ENCODE data around the gene MACROD2.

Gene MACROD2

DNA sequence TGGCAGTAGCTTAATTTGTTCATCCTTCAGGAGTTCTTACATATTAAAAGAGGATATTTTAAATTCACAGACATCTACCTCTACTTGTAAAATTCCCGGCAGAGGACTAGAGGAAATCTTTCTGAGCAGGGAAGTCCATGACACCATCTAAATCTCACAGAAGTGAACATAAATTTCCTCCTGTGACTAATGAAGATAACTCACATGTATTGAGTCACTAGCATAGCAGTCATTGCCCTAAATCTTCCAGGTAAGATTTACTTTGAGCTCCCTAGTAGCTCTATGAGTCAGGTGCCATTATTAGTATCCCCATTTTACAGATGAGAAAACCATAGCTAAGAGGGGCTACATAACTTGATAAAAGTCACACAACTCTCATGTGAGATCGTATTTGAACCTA, 1400.7 kb downstream of the MACROD2 start:
- Histone ChIP-seq H3K36me3 (no peaks in the 10 kb centered on the region), H3K27ac (no peak overlapping the region), H3K27me3 (no peaks in the 10 kb centered on the region), H3K4me2 (no peak overlapping the region), H3K4me1 (no peaks in the 10 kb centered on the region), H3K4me3 (no peak overlapping the region), H3K9me3 (no peaks in the 10 kb centered on the region), H3K9ac (no peak overlapping the region), H4K20me1 (no peaks in the 10 kb centered on the region)
- TF ChIP-seq Cebpa-rat (IDR thresholded peaks at IDR 0.05): no peak

- Histone ChIP-seq H3K4me3 (no peak overlapping the region), H3K9me3 (no peaks in the 10 kb centered on the region), H3K9ac (no peak overlapping the region), H3K27me3 (no peaks in the 10 kb centered on the region), H4K20me1 (no peaks in the 10 kb centered on the region), H3K27ac (no peak overlapping the region), H3K4me2 (no peak overlapping the region), H3K36me3 (no peaks in the 10 kb centered on the region), H3K4me1 (no peaks in the 10 kb centered on the region)
- TF ChIP-seq Cebpa-rat (IDR thresholded peaks at IDR 0.05): no peak
These were observed 1401.6 kb downstream of the MACROD2 start for GRCh38 chr20:15396900-15397299.

- TF ChIP-seq Cebpa-rat (IDR thresholded peaks at IDR 0.05): no peak
- Histone ChIP-seq H3K36me3 (no peaks in the 10 kb centered on the region), H3K27me3 (no peaks in the 10 kb centered on the region), H3K9ac (no peak overlapping the region), H3K4me3 (no peak overlapping the region), H3K27ac (no peak overlapping the region), H4K20me1 (no peaks in the 10 kb centered on the region), H3K4me1 (no peaks in the 10 kb centered on the region), H3K4me2 (no peak overlapping the region), H3K9me3 (no peaks in the 10 kb centered on the region)
These were observed 1404.5 kb downstream of the MACROD2 start for GRCh38 chr20:15399781-15400180.

DNA sequence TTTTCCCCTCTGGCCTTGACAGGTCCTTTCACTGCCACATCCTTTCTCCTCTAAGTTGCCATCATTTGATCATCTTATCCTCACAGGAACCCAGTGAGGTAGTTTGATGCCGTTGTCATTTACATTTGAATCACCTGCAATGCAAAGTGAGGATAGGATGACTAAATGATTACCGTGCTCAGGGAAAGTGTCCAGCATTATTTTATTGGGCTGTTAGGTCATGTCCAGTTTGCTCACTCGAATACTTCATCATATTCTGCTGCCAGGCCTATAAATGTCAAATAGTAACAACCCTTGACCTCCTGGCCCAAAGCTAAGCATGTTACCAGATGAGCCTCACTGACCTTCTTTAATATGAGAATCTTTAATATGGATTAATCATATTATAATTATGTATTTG, 1410.8 kb downstream of the MACROD2 start:
- Histone ChIP-seq H3K4me1 (no peaks in the 10 kb centered on the region), H3K36me3 (no peaks in the 10 kb centered on the region), H3K4me3 (no peak overlapping the region), H4K20me1 (no peaks in the 10 kb centered on the region), H3K9ac (no peak overlapping the region), H3K4me2 (no peak overlapping the region), H3K27ac (no peak overlapping the region), H3K9me3 (no peaks in the 10 kb centered on the region), H3K27me3 (no peaks in the 10 kb centered on the region)
- no peak for TF ChIP-seq Cebpa-rat (IDR thresholded peaks at IDR 0.05)

GRCh38 chr20:15411781-15412180, 1416.5 kb downstream of the MACROD2 start:
- H3K9me3 ChIP-seq: no peaks in the 10 kb centered on the region
- no peaks in the 10 kb centered on the region for H3K27me3 ChIP-seq
- no peak overlapping the region for H3K4me2 ChIP-seq
- no peak overlapping the region for H3K9ac ChIP-seq
- no peaks in the 10 kb centered on the region for H3K4me1 ChIP-seq
- H3K36me3 ChIP-seq: no peaks in the 10 kb centered on the region
- H3K4me3 ChIP-seq: no peak overlapping the region
- TF ChIP-seq Cebpa-rat (IDR thresholded peaks at IDR 0.05): no peak
- H4K20me1 ChIP-seq: no peaks in the 10 kb centered on the region
- no peak overlapping the region for H3K27ac ChIP-seq

DNA sequence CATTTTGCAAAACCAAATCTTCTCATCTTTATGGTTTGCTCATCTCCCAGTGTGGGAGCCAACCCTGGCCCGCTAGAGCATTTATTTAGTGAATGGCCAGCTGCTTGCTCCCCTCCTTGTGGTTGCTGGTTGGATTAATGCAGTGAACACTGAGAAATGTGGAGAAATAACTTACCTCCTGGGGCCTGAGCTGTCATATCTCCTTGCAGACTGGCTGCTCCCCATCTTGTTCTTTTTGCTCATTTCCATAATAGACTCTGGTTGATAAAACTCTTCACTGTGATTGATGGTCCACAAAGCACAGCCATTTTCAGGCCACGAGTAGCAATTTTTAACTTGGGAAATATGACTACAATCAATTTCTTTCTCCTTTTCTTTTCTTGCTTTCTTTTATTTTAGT, 1420.6 kb downstream of the MACROD2 start:
- no peak overlapping the region for H3K27ac ChIP-seq
- no peak overlapping the region for H3K9ac ChIP-seq
- TF ChIP-seq Cebpa-rat (IDR thresholded peaks at IDR 0.05): no peak
- H3K4me2 ChIP-seq: no peak overlapping the region
- H3K36me3 ChIP-seq: no peaks in the 10 kb centered on the region
- no peaks in the 10 kb centered on the region for H3K27me3 ChIP-seq
- H4K20me1 ChIP-seq: no peaks in the 10 kb centered on the region
- no peak overlapping the region for H3K4me3 ChIP-seq
- no peaks in the 10 kb centered on the region for H3K9me3 ChIP-seq
- H3K4me1 ChIP-seq: no peaks in the 10 kb centered on the region

GRCh38 chr20:15419856-15420255, 1424.5 kb downstream of the MACROD2 start:
- H3K36me3 ChIP-seq: no peaks in the 10 kb centered on the region
- no peak for TF ChIP-seq Cebpa-rat (IDR thresholded peaks at IDR 0.05)
- no peak overlapping the region for H3K4me3 ChIP-seq
- H3K27me3 ChIP-seq: no peaks in the 10 kb centered on the region
- no peak overlapping the region for H3K9ac ChIP-seq
- no peaks in the 10 kb centered on the region for H4K20me1 ChIP-seq
- no peaks in the 10 kb centered on the region for H3K9me3 ChIP-seq
- no peak overlapping the region for H3K27ac ChIP-seq
- no peaks in the 10 kb centered on the region for H3K4me1 ChIP-seq
- H3K4me2 ChIP-seq: no peak overlapping the region

GRCh38 chr20:15422966-15423365, 1427.7 kb downstream of the MACROD2 start:
- no peak overlapping the region for H3K9ac ChIP-seq
- H3K36me3 ChIP-seq: no peaks in the 10 kb centered on the region
- H3K4me2 ChIP-seq: no peak overlapping the region
- no peak overlapping the region for H3K27ac ChIP-seq
- no peaks in the 10 kb centered on the region for H3K27me3 ChIP-seq
- no peaks in the 10 kb centered on the region for H3K4me1 ChIP-seq
- no peak for TF ChIP-seq Cebpa-rat (IDR thresholded peaks at IDR 0.05)
- H4K20me1 ChIP-seq: no peaks in the 10 kb centered on the region
- no peaks in the 10 kb centered on the region for H3K9me3 ChIP-seq
- no peak overlapping the region for H3K4me3 ChIP-seq

GRCh38 chr20:15439551-15439950, 1444.2 kb downstream of the MACROD2 start:
- H3K9me3 ChIP-seq: peaks cover 9% of the 10 kb centered on the region; the same call in 1 of the 2 replicates
- no peak overlapping the region for H3K9ac ChIP-seq
- no peak overlapping the region for H3K4me2 ChIP-seq
- no peak for TF ChIP-seq Cebpa-rat (IDR thresholded peaks at IDR 0.05)
- no peak overlapping the region for H3K4me3 ChIP-seq
- H3K4me1 ChIP-seq: no peaks in the 10 kb centered on the region
- no peaks in the 10 kb centered on the region for H3K27me3 ChIP-seq
- H3K36me3 ChIP-seq: no peaks in the 10 kb centered on the region
- H3K27ac ChIP-seq: no peak overlapping the region
- no peaks in the 10 kb centered on the region for H4K20me1 ChIP-seq

- Histone ChIP-seq H3K4me2 (no peak overlapping the region), H3K9ac (no peak overlapping the region), H3K36me3 (no peaks in the 10 kb centered on the region), H3K27ac (no peak overlapping the region), H3K9me3 (peaks cover 9% of the 10 kb centered on the region; the same call in 1 of the 2 replicates), H3K4me1 (no peaks in the 10 kb centered on the region), H4K20me1 (no peaks in the 10 kb centered on the region), H3K4me3 (no peak overlapping the region), H3K27me3 (no peaks in the 10 kb centered on the region)
- no peak for TF ChIP-seq Cebpa-rat (IDR thresholded peaks at IDR 0.05)
These were observed 1444.9 kb downstream of the MACROD2 start for GRCh38 chr20:15440049-15440820.

Measured in BLaER1 (cell line).